ENCODE data around the gene BTBD17. TPM values are rescaled to one million over a fixed set of nuclear protein-coding genes. Genes with fewer than 3 reads are reported as not detected.
A peak's percentile ranks its signal among the peaks of the same experiment; 100 is the strongest.

BTBD17 gene
- total RNA-seq, 1 donor from 2014 or later, result 10.8 TPM

DNA sequence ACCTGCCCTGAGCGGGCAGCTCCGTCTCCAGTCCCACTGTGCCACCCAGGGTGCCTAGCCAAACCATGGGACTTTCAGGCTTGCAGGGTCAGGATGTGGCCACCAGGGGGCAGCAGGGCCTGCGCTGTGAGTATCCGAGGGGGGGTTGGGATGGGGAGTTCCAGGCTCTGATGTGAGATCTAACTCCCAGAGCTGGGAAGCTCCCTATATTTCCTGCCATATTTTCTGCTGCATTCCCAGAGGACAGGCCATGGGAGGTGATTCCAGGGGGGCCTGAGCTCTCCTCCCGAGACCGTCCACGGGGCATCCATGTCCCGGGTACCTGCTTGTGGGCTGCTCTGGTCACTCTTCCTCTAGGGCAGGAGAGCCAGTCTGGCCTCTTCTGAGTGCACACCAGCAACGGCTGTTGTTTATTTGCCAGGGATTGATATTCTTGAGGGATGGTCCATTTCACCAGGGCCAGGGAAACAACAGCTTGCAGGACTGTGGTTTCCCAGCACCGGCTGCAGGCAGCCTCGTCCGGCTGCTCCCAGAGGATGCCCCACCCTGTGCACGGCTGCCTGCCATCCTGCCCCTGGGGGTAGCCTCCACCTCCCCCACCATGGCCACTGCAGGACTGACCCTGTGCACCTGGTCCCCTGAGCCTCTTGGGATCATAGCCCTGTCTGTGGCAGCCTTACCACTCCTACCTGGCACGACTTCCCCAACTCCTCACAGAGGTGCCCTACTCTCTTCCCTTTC is 6.8 kb upstream of the BTBD17 start:
- Mint-ChIP-seq H3K27me3 (ENCODE audit: insufficient read depth, low read depth) (peaks cover 6% of the 10 kb centered on the region), H3K4me1 (peaks cover 24% of the 10 kb centered on the region), H3K27ac (no peak overlapping the region), H3K36me3 (no peaks in the 10 kb centered on the region), H3K9me3 (no peaks in the 10 kb centered on the region), H3K4me3 (no peak overlapping the region)
- H4K20me1 ChIP-seq (ENCODE audit: low read depth), result no peaks in the 10 kb centered on the region
- no peaks in the 10 kb centered on the region for H3K36me3 ChIP-seq
- H2AFZ ChIP-seq (replicated peaks), result no peak overlapping the region
- H3K27ac ChIP-seq, result no peak overlapping the region
- H3F3A ChIP-seq (ENCODE audit: low read depth), result no peaks in the 10 kb centered on the region
- H3K27me3 ChIP-seq, result no peaks in the 10 kb centered on the region
- no peak overlapping the region for H3K4me3 ChIP-seq
- H3K4me1 ChIP-seq, result peaks cover 16% of the 10 kb centered on the region
- TF ChIP-seq EZH2 (IDR thresholded peaks at IDR 0.05), result no peak
- TF ChIP-seq, protein P1, sequence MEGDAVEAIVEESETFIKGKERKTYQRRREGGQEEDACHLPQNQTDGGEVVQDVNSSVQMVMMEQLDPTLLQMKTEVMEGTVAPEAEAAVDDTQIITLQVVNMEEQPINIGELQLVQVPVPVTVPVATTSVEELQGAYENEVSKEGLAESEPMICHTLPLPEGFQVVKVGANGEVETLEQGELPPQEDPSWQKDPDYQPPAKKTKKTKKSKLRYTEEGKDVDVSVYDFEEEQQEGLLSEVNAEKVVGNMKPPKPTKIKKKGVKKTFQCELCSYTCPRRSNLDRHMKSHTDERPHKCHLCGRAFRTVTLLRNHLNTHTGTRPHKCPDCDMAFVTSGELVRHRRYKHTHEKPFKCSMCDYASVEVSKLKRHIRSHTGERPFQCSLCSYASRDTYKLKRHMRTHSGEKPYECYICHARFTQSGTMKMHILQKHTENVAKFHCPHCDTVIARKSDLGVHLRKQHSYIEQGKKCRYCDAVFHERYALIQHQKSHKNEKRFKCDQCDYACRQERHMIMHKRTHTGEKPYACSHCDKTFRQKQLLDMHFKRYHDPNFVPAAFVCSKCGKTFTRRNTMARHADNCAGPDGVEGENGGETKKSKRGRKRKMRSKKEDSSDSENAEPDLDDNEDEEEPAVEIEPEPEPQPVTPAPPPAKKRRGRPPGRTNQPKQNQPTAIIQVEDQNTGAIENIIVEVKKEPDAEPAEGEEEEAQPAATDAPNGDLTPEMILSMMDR (IDR thresholded peaks at IDR 0.05), result peak; percentile 98
- no peaks in the 10 kb centered on the region for H3K9me3 ChIP-seq (ENCODE audit: low read depth)
- peak overlapping the region; percentile 52 for H3K4me2 ChIP-seq
- DNase-seq (ENCODE audit: low spot score), result peak; percentile 85
- H3K9ac ChIP-seq, result no peak overlapping the region
- H3K79me2 ChIP-seq (ENCODE audit: low read depth), result no peaks in the 10 kb centered on the region

DNA sequence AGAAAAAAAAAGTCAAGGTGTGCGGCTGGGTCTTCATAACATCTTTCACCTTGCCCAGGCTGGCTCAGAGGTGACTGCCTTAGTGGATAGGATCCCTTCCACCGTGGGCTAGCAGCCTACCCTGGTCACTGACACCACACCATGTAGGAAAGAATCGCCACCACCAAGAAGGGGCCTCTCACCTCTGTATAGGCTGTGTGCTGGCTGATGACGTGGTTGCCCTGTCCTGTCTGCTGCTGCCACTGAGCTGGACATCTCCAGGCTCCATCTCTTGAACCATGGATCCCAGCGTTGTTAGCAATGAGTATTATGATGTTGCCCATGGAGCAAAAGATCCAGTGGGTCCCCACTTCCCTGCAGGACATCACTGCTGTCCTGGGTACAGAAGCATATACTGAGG is 5.5 kb upstream of the BTBD17 start, which contains the start of gene GPR142:
GPR142 (plus strand) TSS at position 301 of the 400 bp plus-strand sequence. CDS start 2,035 bp downstream, outside the sequence.
- H2AFZ ChIP-seq (replicated peaks), result no peak within 1 kb of the TSS
- no peak within 1 kb of the TSS for H3K4me3 ChIP-seq
- H3K4me1 ChIP-seq, result peaks cover 29% of the 10 kb centered on the region
- H3K79me2 ChIP-seq (ENCODE audit: low read depth), result no peaks in the 10 kb centered on the region
- no peaks in the 10 kb centered on the region for H3K36me3 ChIP-seq
- Mint-ChIP-seq H3K9me3 (no peaks in the 10 kb centered on the region), H3K27me3 (ENCODE audit: insufficient read depth, low read depth) (peaks cover 6% of the 10 kb centered on the region), H3K27ac (peak within 1 kb of the TSS; percentile 51), H3K36me3 (no peaks in the 10 kb centered on the region), H3K4me1 (peaks cover 37% of the 10 kb centered on the region), H3K4me3 (no peak within 1 kb of the TSS)
- no peak within 1 kb of the TSS for H3K27ac ChIP-seq
- peak within 1 kb of the TSS; percentile 52 for H3K4me2 ChIP-seq
- no peak within 1 kb of the TSS for H3K9ac ChIP-seq
- no peaks in the 10 kb centered on the region for H3K27me3 ChIP-seq
- no peaks in the 10 kb centered on the region for H4K20me1 ChIP-seq (ENCODE audit: low read depth)
- H3F3A ChIP-seq (ENCODE audit: low read depth), result peaks cover 3% of the 10 kb centered on the region
- no peaks in the 10 kb centered on the region for H3K9me3 ChIP-seq (ENCODE audit: low read depth)
- TF ChIP-seq, protein P1 (IDR thresholded peaks at IDR 0.05), result no peak
- TF ChIP-seq EZH2 (IDR thresholded peaks at IDR 0.05), result no peak
- no peak for TF ChIP-seq EZH2phosphoT487 (IDR thresholded peaks at IDR 0.05)
- no peak for DNase-seq (ENCODE audit: low spot score)

DNA sequence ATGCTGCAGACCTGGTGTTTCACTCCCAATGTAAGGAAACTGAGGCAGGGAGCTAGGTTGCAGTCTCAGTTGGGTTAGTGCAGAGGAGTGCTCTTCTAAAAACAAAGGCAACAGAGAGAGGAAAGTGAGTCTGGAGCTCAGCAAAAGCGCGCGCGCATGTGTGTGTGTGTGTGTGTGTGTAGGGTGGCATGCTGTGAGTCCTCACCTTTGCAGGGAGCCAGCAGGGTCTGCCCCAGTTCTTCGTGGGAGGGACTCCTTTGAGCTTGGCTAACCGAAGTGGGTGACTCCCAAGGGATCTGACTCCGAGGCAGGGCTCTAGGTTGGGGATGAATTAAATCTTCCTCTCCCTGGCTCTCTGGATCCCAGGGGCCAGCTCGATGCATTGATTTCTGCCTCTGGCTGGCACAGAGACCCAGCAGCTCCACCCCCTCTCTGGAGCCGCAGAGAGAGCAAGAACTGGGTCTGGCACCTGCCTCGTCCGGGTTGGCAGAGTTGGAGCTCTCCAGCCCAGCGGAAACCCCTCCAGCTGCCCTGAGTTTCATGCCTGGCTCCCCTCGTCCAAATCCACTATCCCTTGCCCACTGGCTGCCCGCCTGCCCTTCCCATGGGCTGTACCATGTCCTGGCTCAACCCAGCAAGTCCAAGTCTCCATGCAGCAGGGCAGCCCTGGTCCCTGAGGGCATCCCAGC is 1.3 kb upstream of the BTBD17 start:
- TF ChIP-seq EZH2phosphoT487 (IDR thresholded peaks at IDR 0.05) (no peak), EZH2 (IDR thresholded peaks at IDR 0.05) (no peak)
- TF ChIP-seq, protein P1 (IDR thresholded peaks at IDR 0.05), result no peak
- Mint-ChIP-seq H3K4me3 (peak overlapping the region; percentile 72), H3K36me3 (peaks cover 4% of the 10 kb centered on the region), H3K27ac (peak overlapping the region; percentile 94), H3K9me3 (no peaks in the 10 kb centered on the region), H3K4me1 (peaks cover 52% of the 10 kb centered on the region), H3K27me3 (ENCODE audit: insufficient read depth, low read depth) (peaks cover 4% of the 10 kb centered on the region)
- Histone ChIP-seq H3K4me1 (peaks cover 29% of the 10 kb centered on the region), H3K36me3 (no peaks in the 10 kb centered on the region), H3K9ac (no peak overlapping the region), H3K27me3 (no peaks in the 10 kb centered on the region), H3K79me2 (ENCODE audit: low read depth) (peaks cover 11% of the 10 kb centered on the region), H3K4me2 (peak overlapping the region; percentile 81), H2AFZ (replicated peaks) (peak overlapping the region; percentile 5), H3K27ac (peak overlapping the region; percentile 68), H4K20me1 (ENCODE audit: low read depth) (no peaks in the 10 kb centered on the region), H3F3A (ENCODE audit: low read depth) (peaks cover 20% of the 10 kb centered on the region), H3K9me3 (ENCODE audit: low read depth) (no peaks in the 10 kb centered on the region), H3K4me3 (no peak overlapping the region)
- no peak for DNase-seq (ENCODE audit: low spot score)
